ACC112 (cell line): ENCODE data around the gene FAR2.

Experiments used
- H2AFZ ChIP-seq: fragments of 200-600 bp; sonication (generic); one replicate; pipeline ENCODE4 v1.6.0; 2017; ENCODE audit warnings: antibody characterized with exemption, low read length; ENCODE audit not compliant: unreplicated experiment
- H3K27ac ChIP-seq: fragments of 200-600 bp; sonication (generic); 2 replicates; pipeline ENCODE4 v1.5.1; 2014; ENCODE audit warnings: low read depth, mild to moderate bottlenecking, antibody characterized with exemption, low read length, moderate library complexity
- H3K27me3 ChIP-seq: fragments of 200-600 bp; sonication (generic); 2 replicates; pipeline ENCODE4 v1.6.1; 2014; ENCODE audit warnings: mild to moderate bottlenecking, antibody characterized with exemption, low read length, moderate library complexity, mixed read lengths; ENCODE audit not compliant: insufficient read depth
- H3K36me3 ChIP-seq: fragments of 200-600 bp; sonication (generic); 2 replicates; pipeline ENCODE4 v1.6.1; 2016; ENCODE audit warnings: mild to moderate bottlenecking, antibody characterized with exemption, low read length, moderate library complexity, mixed read lengths; ENCODE audit not compliant: insufficient read depth
- H3K4me1 ChIP-seq: fragments of 200-600 bp; sonication (generic); one replicate; pipeline ENCODE4 v1.6.1; 2016; ENCODE audit warnings: low read length, mixed read lengths; ENCODE audit not compliant: insufficient read depth, unreplicated experiment, control insufficient read depth
- H3K4me3 ChIP-seq: fragments of 200-600 bp; sonication (generic); 2 replicates; pipeline ENCODE4 v1.5.1; 2014; ENCODE audit warnings: mild to moderate bottlenecking, low read depth, low read length
- H3K79me2 ChIP-seq: fragments of 200-600 bp; sonication (generic); one replicate; pipeline ENCODE4 v1.6.0; 2016; ENCODE audit warnings: low read length; ENCODE audit not compliant: control insufficient read depth, unreplicated experiment, insufficient read depth

The FAR2 gene

DNA sequence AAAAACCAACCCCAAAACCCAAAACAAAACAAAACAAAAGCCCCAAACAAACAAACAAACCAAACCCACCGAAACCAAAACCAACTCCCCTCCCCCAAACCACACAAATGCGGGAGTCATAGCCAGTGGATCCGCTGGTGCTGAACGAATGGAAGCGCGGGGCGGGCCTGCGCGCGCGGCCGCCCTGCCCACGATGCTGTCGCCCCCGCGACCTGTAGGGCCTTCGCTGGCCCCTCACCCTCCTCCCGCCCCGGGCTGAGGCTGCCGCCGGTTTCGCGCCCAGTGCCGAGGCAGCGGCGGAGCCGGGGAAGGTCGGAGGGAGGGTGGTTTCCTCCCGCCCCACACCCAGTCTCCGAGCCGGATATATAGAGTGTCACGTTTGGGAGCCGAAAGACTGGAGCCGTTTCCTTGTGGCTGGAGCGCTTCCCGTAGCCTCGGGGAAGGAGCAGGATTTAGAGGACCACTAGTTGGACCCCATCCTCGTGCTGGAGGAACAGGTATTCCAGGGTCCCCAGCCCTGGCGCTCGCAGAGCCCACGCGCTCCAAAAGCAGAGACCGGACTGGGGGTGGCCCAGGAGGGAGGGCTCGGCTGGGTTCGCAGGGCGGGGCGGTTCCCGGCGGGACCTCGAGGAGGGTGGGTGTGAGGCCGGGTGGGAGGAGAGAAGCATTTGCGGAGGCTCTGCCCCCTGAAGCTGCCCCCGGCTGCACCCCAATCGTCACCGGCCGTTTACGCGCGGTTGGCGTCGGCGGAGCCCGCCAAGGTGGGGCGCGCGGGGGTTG lies at the start of gene FAR2:
FAR2 (plus strand) TSS at position 368 of the 780 bp plus-strand sequence. CDS start 121,172 bp downstream, outside the sequence.
- Histone ChIP-seq H3K79me2 (peaks cover 13% of the 10 kb centered on the region), H3K4me3 (peak within 1 kb of the TSS; percentile 99), H3K4me1 (peaks cover 6% of the 10 kb centered on the region), H3K27ac (peak within 1 kb of the TSS; percentile 53), H3K36me3 (no peaks in the 10 kb centered on the region), H3K27me3 (no peaks in the 10 kb centered on the region), H2AFZ (peak within 1 kb of the TSS; percentile 96)

DNA sequence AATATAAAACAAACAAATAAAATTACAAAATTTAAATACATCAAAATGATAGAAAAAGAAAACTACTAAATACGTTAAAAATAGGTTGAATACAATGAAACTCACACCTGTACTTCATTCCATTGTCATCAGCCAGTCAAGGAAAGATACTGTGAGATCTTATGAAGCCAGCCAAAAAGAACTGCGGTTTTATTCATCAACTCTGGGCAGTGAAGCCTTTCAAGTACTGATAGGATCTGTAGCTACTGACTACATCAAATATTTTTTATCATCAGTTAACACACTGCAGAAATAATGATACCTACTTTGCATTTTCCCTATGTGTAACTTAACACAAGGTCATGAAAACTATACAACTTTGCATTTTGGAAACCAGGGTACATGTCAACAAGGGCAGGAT lies 46.3 kb upstream of the FAR2 start:
- Histone ChIP-seq H2AFZ (peak overlapping the region; percentile 73), H3K4me3 (no peak overlapping the region), H3K27ac (no peak overlapping the region), H3K36me3 (no peaks in the 10 kb centered on the region), H3K27me3 (no peaks in the 10 kb centered on the region), H3K79me2 (no peaks in the 10 kb centered on the region), H3K4me1 (no peaks in the 10 kb centered on the region)

DNA sequence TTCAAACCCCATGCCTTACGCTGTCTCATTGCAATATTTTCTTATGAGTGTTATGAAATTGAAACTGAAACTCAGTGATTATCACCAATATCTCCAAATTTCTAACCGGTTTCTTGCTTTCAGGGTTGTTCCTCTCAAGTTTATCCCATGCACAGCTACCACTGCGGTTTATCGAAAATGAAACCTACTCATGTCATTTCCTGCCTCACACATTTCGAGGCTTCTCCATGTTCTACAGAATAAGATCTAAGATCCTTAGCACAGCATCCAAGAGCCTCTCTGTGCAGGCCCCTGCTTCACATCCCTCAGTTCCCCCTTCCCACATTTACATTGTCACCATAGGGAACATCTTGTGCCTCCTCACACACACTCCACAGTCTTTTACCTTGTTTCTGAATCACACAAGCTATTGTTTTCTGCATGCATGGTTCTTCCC lies 45.5 kb upstream of the FAR2 start:
- Histone ChIP-seq H3K79me2 (no peaks in the 10 kb centered on the region), H2AFZ (peak overlapping the region; percentile 73), H3K36me3 (no peaks in the 10 kb centered on the region), H3K4me1 (no peaks in the 10 kb centered on the region), H3K4me3 (peak overlapping the region; percentile 16; the same call in 1 of the 2 replicates), H3K27ac (no peak overlapping the region), H3K27me3 (no peaks in the 10 kb centered on the region)

DNA sequence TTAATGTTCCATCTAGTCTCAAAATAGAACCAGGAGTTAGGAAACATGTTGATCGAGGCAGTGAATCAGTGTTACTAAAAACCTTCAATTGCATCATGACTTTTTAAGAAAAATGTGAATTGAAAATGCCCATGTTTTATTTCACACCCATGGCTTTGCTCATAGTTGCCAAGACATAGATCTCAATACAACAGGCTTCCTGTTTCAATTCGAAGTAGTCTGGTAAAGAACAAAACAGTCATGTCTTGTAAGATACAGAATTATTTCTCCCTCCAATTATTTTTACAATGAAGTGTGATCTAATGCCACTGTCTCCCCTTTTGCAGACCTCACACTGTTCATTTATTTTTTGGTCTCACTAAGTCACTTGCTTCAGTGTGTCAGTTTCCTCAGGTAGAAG lies 44.6 kb upstream of the FAR2 start:
- H3K27ac ChIP-seq, result no peak overlapping the region
- no peaks in the 10 kb centered on the region for H3K27me3 ChIP-seq
- no peaks in the 10 kb centered on the region for H3K79me2 ChIP-seq
- H3K36me3 ChIP-seq, result no peaks in the 10 kb centered on the region
- H2AFZ ChIP-seq, result peak overlapping the region; percentile 73
- H3K4me1 ChIP-seq, result no peaks in the 10 kb centered on the region
- H3K4me3 ChIP-seq, result no peak overlapping the region

DNA sequence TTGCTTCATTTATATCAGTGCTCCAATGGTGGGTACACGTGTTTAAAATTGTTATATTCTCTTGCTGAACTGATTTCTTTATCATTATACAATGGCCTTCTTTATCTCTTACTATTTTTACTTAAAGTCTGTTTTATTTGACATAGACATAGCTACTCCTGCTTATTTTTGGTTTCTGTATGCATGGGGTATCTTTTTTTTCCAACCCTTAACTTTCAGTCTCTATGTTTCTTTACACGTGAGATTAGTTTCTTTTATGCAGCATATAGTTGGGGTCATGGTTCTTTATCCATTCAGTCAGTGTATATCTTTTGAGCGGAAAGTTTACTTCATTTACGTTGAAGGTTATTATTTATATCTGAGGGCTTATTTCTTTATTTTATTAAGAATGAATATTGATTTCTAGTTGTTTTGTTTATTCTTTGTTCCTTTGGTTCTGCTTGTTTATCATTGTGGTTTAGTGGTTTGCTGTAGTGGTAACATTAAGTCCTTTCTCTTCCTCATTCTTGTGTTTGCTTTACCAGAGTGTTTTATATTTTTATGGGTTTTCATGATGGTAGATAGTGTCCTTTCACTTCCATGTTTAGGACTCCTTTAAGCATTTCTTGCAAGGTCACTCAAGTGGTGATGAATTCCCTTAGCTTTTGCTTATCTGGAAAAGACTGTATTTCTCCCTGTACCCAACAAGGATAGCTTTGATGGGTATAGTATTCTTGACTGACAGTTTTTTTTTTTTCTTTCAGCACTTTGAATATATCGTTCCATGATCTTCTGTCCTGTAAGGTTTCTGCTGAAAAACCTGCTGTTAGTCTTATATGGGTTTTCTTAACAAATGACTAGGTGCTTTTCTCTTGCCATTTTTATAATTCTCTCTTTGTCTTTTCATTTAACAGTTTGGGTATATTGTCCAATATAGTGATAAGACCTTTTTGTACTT lies 38.3 kb upstream of the FAR2 start:
- H3K36me3 ChIP-seq, result no peaks in the 10 kb centered on the region

DNA sequence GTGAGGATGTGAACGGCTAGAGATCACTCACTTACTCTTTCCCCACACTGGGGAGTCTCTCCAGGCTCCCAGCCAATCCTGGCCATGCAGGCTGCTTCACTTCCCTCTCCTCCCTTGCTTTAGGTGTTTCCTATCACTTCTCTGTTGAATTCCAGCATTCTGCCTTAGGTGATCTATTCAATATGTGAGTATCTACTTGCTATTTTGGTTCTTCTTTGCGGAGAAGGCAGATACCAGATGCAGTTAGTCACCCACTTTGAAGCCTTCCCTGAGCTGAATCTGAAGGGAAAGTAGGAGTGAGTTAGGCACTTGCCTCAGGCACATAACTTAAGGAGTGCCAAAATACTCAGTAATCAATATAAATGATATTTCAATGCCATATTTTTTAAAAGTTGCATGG lies 36.0 kb upstream of the FAR2 start:
- peaks cover under 1% of the 10 kb centered on the region; the same call in 1 of the 2 replicates for H3K27me3 ChIP-seq
- H3K4me1 ChIP-seq, result no peaks in the 10 kb centered on the region
- H3K36me3 ChIP-seq, result no peaks in the 10 kb centered on the region
- no peak overlapping the region for H3K4me3 ChIP-seq
- no peaks in the 10 kb centered on the region for H3K79me2 ChIP-seq
- H2AFZ ChIP-seq, result no peak overlapping the region
- H3K27ac ChIP-seq, result no peak overlapping the region

More for the DNA sequence above, 38.3 kb upstream of the FAR2 start:
- Histone ChIP-seq H3K4me1 (no peaks in the 10 kb centered on the region), H3K79me2 (no peaks in the 10 kb centered on the region), H3K27ac (no peak overlapping the region), H3K4me3 (no peak overlapping the region), H2AFZ (no peak overlapping the region), H3K27me3 (no peaks in the 10 kb centered on the region)

DNA sequence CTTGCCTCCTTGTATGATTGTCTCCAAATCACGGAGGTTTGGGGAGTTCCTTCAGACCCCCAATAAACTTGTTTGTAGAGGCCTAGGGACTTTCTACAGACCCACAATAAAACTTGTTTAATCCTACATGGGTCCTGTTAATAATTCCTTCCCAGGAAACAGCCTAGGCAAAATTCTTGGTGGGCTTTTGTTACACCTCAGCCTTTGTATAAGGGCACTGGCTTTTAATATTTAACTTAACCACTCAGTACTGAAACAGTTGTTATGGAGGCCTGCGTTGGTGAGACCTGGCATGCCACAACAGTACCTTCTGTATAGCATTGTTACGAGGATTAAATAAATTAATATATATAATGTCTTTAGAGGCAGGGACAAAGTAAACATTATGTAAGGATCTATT lies 32.7 kb upstream of the FAR2 start:
- no peak overlapping the region for H2AFZ ChIP-seq
- no peaks in the 10 kb centered on the region for H3K79me2 ChIP-seq
- H3K4me1 ChIP-seq, result no peaks in the 10 kb centered on the region
- no peak overlapping the region for H3K4me3 ChIP-seq
- H3K27ac ChIP-seq, result no peak overlapping the region
- no peaks in the 10 kb centered on the region for H3K36me3 ChIP-seq
- H3K27me3 ChIP-seq, result peaks cover 4% of the 10 kb centered on the region; the same call in 1 of the 2 replicates

DNA sequence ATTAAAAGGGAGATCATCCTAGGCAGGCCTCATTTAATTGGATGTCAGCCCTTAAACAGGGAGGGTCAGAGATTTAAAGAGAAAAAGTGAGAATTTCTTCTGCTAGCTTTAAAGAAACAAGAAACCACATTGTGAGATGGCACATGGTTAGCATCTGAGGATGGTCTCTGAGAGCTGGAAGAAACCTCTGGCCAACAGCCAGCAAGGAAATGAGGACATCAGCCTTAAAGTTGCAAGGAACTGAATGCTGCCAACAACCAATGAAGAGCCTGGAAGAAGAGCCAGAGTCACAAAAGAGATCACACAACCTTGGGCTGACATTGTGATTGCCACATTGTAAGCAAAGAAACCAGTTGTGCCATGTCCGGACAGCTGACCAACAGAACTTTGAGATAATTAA lies 17.5 kb upstream of the FAR2 start:
- H3K36me3 ChIP-seq, result no peaks in the 10 kb centered on the region
- H3K27ac ChIP-seq, result no peak overlapping the region
- no peaks in the 10 kb centered on the region for H3K27me3 ChIP-seq
- H3K4me1 ChIP-seq, result peaks cover 4% of the 10 kb centered on the region
- H3K79me2 ChIP-seq, result no peaks in the 10 kb centered on the region
- H2AFZ ChIP-seq, result no peak overlapping the region
- no peak overlapping the region for H3K4me3 ChIP-seq

DNA sequence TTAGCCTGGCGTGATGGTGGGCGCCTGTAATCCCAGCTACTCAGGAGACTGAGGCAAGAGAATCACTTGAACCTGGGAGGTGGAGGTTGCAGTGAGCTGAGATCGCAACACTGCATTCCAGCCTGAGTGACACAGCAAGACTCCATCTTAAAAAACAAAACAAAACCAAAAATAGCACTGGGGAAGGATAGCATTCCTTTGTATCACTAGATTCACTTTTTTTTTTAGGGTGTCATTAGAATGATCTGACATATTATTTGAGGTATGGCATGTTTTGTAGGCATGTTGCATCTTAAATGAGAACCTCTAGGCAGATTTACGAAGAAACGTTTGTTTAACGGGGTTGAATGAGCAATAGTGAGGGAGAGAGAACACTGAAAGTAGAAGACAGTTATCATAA lies 16.8 kb upstream of the FAR2 start:
- no peak overlapping the region for H3K27ac ChIP-seq
- no peaks in the 10 kb centered on the region for H3K36me3 ChIP-seq
- no peak overlapping the region for H3K4me3 ChIP-seq
- no peaks in the 10 kb centered on the region for H3K79me2 ChIP-seq
- peaks cover 4% of the 10 kb centered on the region for H3K4me1 ChIP-seq
- no peaks in the 10 kb centered on the region for H3K27me3 ChIP-seq
- H2AFZ ChIP-seq, result no peak overlapping the region

DNA sequence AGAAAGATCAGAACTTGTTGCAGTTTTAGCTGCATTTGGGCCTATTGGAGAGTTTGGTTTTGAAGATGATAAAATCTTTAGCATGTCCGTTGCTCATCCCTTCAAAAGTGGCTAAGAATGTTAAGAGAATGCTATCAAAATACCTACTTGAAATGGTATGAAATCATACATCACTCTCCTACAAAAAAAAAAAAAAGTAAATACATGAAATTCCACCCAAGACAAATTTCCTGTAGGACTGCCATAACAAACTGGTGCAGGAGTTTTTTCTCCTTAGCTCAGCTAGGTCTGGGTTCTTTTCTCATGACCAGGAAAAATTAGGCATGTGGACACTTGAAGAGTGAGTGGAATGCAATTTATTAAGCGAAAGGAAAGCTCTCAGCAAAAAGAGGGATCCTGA lies 15.9 kb upstream of the FAR2 start:
- Histone ChIP-seq H3K79me2 (no peaks in the 10 kb centered on the region), H3K4me3 (no peak overlapping the region), H2AFZ (no peak overlapping the region), H3K27me3 (no peaks in the 10 kb centered on the region), H3K4me1 (peaks cover 4% of the 10 kb centered on the region), H3K36me3 (no peaks in the 10 kb centered on the region), H3K27ac (no peak overlapping the region)
